Stimulated activated CD8-positive, alpha-beta memory T cell treated with anti-CD3 and anti-CD28 coated beads, Interleukin-15, amount 100 ng/mL, for 1 hour (primary cell): ENCODE measurements around the gene TTC31.
A peak's percentile ranks its signal among the peaks of the same experiment; 100 is the strongest.

Experiments
- DNase-seq: peaks from one replicate; pipeline ENCODE4 v3.0.0-alpha.2; 2020; ENCODE audit warnings: low read depth

Gene TTC31

DNA sequence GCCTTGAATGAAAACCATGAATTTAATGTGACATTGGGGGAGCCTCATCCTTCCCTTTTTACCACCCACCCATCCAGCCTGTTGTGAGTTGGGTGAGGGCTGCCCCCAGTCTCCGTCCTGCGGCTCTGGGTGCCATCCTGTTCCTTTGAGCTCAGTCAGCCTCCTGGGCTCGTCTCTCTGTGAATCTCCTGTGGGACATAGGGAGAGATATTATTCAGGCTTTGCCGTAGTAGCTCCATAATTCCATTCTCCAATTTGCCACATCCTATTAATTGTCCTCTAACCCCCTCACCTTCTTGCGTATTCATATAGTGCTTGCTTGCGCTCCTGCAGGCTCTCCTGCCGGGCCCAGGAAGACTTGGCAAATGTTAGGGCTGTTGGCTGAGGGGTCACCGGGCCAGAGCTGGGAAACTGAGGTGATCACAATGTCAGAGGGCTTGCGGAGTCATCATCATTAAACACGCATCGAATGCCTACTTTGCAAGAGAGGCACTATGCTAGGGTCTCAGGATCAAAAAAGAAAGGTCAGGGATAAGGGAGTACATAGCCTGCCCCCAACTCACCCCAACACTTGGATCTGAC lies 43.9 kb downstream of the TTC31 start:
- DNase-seq = no peak

DNA sequence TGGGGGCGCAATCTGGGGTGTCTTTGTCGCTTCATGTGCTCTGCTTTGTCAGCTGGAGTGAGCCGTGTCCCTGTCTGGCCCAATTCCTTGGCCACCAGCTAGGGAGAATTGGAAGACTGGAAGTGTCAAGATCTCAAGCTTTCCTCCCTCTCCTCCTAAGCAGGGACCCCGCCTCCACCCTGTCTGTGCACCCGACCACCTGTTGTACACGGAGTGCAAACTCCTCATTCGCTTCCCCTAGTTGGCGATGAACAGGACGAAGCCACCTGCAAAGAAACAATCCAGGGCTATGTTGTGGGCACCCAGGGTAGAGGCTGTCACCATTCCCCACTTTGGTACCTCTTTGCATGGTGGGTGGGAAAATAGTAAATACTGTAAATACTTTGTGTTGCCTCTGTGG lies 44.9 kb downstream of the TTC31 start:
- DNase-seq = no peak

DNA sequence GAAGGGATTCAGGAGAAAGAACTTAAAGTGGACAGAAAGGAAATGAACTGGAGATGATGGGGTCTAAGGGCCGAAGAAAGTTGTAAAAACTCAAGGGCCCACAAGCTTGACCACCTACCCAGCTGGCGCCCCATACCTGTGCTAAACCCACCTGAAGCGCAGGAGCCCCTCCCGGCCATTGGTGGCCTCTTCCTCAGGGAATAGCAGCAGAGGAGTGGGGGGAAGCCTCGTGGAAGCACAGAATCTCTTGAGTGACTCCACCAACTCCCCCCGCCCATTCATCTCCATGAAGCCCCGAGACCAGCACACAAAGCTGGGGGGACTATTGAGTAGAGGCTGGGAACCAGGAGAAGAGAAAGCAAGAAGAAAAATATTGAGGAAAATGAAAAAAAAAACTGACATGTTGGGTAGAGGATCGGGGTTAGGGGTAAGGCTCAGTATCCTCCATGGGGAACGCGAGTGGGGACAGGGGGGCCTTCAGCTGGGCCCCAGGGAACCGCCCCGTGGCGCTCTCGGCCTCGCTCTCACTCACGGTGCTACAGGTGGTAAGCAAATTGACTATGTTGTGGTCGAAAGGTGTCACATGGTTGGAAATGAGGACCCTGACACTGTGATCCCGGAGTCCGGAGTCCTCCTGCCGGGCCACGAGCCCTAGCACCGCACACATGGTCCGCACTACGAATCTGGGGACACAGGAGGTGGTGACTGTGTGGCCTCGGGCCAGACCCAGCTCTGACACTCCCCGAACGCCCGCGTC lies 45.9 kb downstream of the TTC31 start:
- no peak for DNase-seq

DNA sequence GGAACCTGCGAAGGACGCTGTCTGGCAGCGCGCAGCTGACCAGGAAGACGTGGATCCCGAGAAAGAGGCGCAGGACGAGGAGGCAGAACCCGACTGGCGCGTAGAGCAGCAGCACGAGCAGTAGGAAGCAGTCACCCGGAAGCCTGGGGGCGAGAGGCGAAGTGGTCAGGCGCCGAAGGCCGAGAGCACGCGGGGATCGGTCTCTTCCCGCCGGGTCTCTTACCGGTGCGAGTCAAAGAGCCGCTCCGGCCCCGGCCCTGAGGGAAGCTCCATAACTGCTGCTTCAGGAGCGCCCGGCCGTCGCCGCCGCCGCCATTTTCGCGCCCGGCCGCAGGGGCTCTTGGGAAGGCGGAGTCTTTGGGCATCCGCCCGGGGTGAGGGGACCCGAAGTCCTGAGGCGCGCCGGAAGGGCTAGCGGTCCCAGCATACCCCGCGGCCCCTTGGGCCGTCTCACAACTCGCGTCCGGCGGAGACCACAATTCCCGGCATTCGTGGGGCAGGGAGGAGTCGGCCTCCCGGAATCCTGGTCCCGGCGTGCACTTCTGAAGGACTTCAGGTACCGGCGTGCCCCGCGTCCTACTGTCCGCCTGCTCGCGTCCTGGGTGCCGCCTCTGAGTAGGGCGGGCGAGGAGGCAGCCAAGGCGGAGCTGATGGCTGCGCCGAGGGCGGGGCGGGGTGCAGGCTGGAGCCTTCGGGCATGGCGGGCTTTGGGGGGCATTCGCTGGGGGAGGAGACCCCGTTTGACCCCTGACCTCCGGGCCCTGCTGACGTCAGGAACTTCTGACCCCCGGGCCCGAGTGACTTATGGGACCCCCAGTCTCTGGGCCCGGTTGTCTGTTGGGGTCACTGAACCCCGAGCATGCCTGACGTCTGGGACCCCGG lies 46.7 kb downstream of the TTC31 start, which contains the start of the genes AUP1 and HTRA2:
Gene AUP1, minus strand, starts transcription at position 350 of the 882 bp plus-strand sequence. Its CDS starts 77 bp downstream, at position 273.
Gene HTRA2, plus strand, starts transcription at position 577 of the 882 bp plus-strand sequence. Its CDS starts 74 bp downstream, at position 651.
- DNase-seq = peak; percentile 65

DNA sequence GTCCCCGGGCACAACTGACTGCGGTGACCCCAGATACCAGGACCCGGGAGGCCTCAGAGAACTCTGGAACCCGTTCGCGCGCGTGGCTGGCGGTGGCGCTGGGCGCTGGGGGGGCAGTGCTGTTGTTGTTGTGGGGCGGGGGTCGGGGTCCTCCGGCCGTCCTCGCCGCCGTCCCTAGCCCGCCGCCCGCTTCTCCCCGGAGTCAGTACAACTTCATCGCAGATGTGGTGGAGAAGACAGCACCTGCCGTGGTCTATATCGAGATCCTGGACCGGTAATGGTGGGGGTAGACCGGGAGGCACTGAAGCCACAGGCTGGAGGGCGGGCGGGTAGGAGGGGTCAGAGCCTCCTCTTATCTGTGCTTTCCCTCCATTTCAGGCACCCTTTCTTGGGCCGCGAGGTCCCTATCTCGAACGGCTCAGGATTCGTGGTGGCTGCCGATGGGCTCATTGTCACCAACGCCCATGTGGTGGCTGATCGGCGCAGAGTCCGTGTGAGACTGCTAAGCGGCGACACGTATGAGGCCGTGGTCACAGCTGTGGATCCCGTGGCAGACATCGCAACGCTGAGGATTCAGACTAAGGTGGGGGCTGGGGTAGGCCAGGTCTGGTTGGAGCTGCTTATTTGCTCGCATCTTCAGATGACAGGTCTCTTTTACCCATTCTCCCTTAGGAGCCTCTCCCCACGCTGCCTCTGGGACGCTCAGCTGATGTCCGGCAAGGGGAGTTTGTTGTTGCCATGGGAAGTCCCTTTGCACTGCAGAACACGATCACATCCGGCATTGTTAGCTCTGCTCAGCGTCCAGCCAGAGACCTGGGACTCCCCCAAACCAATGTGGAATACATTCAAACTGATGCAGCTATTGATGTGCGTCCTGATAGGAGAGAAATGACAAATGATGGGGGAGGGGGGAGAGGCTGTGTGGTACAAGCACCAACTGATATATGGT lies 47.6 kb downstream of the TTC31 start:
- no peak for DNase-seq

DNA sequence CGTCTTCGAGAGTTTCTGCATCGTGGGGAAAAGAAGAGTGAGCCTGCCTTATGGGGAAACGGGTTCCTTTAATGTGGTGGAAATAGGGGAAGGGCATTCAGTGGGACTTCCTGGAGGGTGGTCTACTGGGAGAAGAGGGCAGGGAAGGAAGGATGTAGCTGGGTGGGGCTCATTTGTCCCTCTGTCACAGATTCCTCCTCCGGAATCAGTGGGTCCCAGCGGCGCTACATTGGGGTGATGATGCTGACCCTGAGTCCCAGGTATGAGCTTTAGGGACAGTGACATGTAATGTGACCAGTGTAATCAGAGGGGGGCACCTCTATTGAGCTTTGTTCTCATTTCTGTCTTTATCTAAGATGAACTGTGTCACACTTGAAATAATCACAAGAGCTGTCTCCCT lies 48.8 kb downstream of the TTC31 start:
- no peak for DNase-seq

DNA sequence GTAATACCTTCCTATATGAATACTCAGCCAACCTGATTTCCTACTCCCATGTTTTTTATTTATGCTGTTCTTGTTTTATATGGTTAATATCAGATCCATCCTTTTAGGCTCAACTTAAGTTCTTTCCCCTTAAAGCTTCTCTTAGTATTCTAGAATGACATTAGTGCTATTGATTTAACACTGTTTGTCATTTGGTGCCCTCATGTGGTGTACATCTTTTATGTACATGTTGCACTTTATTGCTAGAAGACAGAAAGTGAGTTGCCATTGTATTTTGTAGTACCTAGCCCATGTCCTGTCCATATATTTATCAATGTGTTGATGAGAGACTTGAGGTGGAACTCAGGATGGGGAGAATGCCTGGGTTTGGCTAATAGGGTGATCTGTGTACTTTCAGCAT lies 49.3 kb downstream of the TTC31 start:
- DNase-seq = no peak

DNA sequence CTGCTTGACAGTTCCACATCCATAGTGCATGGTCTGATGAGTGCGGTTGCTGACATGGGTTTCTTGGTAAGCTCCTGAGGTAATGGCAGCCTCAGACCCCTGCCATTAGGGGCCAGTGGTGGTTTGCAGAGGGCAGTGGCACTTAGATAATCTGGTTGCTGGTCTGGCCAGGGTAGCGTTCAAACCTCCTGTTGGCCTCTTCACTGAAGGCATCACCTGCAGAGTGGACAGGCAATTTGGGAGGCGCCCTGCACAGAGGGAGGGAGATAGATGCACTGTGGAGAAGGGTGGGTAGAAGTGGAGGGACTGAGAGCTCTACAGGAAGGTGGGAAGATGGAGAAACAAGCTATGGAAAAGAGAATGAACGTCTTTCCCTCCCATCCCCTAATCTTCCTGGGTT lies 50.6 kb downstream of the TTC31 start:
- DNase-seq = no peak

DNA sequence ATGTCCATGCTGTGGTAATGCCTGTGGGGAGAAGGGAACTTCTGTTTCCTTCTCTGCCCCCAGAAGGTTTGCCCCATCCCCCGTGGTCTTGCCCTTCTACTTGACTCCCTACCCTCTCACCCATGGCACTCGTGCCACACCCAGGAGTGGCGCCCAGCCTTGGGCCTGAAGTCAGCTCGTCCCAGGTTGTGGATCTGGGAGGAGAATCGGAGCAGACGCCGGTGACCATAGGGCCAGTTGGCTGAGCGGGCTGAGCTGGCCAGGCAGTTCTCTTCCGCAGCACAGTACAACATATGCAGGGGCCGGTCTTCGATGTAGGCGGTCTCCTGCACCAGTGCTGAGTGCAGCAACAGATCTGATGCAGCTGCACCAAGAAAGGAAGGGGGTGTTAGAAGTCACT lies 51.5 kb downstream of the TTC31 start:
- DNase-seq = no peak

DNA sequence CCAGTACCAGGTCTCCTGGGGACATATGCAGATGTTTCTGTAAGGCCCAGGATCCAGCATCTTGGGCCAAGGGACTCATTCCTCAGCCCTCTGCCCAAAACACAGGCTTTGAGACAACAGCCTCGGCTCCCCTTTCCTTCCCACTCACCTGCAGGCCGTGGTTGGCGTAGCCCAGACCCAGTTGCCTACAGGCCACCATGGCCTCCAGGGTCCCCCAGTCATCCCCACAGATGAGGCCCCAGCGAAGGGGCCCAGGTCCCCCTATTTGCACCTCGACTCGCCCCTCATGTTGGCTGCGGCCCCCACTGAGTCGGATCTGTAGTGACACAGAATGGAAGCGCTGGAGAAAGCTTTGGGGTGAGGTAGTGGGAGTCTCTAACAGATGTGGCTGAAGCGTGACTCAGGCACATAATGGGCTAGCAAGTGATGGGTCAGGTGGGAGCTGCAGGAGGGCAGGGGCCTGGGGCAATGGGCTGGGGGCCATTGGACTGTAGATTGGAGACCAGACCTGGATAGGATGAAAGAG lies 52.6 kb downstream of the TTC31 start:
- no peak for DNase-seq

DNA sequence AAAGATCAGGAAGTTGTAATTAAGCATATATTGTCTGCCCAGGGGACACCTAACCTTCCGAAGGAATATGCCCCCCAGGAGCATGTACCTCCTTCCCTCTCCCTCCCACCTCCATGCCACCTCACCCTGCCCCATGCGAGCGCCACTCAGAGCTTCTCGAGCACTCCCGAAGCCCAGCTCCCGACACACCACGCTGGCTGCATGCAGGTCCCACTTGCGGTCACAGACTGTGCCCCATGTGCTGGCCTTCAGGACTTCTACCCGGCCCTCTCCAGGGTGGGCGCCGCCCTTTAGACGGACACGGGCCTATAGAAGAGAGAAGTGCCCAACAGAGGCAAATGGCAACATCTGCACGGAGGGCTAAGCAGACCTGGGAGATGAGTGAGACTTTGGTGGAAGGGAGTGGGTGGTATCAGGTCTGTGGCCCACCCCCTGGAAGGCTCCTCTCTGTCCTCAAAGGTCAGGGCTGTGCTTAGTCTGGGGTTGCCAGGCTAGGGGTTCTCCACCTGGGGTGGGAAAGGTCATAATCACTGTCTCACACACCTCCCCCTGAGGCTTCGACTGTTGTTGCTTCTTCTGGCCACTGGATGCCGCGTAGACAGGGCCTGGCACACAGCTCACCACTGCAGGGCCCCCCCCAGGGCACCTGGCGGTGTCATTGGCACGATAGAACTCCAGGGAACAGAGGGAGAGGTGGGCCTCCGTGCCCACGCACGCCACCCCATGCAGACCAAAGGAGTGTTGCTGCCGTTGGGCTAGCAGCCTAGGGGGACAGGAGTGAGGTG lies 53.5 kb downstream of the TTC31 start:
- DNase-seq = no peak

DNA sequence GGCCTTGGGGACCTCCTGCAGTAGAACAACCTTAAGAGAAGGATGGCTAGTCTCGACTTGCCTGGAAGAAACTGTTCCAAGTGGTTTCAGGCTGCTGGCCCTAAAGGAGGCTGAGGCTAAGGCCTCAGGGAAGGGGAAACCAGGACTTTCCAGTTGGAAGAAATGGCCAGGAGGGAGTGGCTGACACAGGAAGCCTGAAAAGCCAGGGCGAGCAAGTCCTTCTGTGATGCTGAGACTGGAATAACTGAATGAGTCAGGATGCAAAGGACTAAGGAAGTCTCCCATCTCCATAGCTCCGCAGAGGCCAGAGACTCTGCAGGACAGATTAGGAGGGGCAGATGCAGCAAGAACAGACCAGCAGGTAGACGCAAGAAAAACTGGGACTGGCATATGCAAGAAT lies 54.3 kb downstream of the TTC31 start:
- DNase-seq = no peak

DNA sequence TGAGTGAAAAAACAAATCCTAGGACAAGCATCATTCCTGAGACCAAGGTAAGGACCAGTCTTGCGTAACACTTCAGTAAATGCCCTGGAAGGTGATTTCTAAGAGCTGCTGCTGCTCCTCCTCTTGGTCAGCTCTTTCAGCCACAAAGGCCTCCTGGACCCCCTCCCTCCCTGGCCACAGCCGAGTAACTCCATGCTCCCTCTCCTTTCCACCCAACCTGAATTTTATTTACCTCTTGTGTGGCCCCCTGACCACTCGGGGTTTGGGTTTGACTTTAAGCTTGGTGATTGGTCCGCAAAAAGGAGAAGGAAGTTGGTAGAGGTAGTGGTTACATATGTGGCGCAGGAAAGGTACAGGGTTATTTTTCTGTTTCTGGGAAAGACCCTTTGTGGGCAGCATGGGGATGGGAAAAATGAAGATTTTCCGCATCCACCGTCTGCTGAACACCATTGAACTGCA lies 56.0 kb downstream of the TTC31 start:
- DNase-seq = no peak

DNA sequence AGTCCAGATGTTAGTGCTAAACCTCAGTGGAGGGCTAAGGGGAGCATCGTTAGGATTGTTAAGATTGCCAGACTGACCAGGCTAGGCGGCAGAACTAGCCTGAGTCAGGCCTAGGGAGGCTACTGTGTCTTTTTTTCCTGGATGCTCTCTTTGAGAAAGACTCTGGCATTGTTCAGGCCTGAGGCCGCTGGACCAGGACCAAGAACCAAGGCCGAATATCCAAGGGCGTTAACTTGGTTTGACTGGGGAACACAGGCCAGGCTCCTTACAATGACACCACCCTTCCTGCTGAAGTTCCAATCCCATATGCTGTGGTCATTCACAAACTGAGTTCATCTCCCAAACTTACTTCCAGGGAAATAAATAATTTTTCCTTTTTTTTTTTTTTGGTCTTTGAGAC lies 57.4 kb downstream of the TTC31 start:
- DNase-seq = no peak

DNA sequence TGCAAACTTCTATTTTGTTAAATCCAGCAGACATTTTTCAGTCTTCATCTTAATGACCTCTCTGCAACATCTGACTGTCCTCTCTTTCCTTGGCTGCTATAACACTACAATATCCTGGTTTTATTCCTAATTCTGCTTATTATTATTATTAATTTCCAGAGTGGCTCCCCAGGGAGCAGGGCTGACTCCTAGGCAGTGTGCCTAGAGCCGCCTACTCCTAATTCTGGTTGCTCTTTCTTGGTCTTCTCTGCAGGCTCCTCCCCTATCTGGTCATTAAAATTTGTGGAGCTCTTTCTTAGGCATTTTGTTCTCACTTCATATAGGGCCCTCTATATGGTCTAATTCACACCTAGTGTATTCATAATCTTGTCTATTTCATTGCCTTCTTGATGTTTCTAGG lies 60.1 kb downstream of the TTC31 start:
- no peak for DNase-seq
